HL-60/S4 treated with retinoic acid at 250 ng/mL for 4 days and 3 days (cell line): ENCODE measurements around the gene ABLIM1.

ENCODE experiments used
- in situ Hi-C: fragments of 300-500 bp; cut with MboI; formaldehyde crosslinking; loops from 2 replicates; pipeline ENCODE4 v1.7.0; 2022; ENCODE audit warnings: low sequenced_read_pairs

The ABLIM1 gene

GRCh38 chr10:114499630-114500190 lies 158.4 kb downstream of the ABLIM1 start:
- in situ Hi-C loops, result no loop called here

- in situ Hi-C loops, result no loop called here
These were observed 159.0 kb downstream of the ABLIM1 start for GRCh38 chr10:114499116-114499515.

GRCh38 chr10:114498413-114499111 lies 159.5 kb downstream of the ABLIM1 start:
- in situ Hi-C loops, result no loop called here

- in situ Hi-C loops, result no loop called here
These were observed 162.8 kb downstream of the ABLIM1 start for GRCh38 chr10:114495303-114495702.

GRCh38 chr10:114492351-114493037 lies 165.6 kb downstream of the ABLIM1 start:
- in situ Hi-C loops, result no loop called here

- in situ Hi-C loops, result no loop called here
These were observed 166.1 kb downstream of the ABLIM1 start for GRCh38 chr10:114491933-114492332.

GRCh38 chr10:114491419-114491818 lies 166.7 kb downstream of the ABLIM1 start:
- in situ Hi-C loops, result no loop called here

GRCh38 chr10:114489521-114490310 lies 168.4 kb downstream of the ABLIM1 start:
- in situ Hi-C loops, result no loop called here

GRCh38 chr10:114487815-114488536 lies 170.1 kb downstream of the ABLIM1 start:
- in situ Hi-C loops, result no loop called here

- in situ Hi-C loops, result no loop called here
These were observed 170.9 kb downstream of the ABLIM1 start for GRCh38 chr10:114486938-114487814.

- in situ Hi-C loops, result no loop called here
These were observed 172.2 kb downstream of the ABLIM1 start for GRCh38 chr10:114485696-114486400.

GRCh38 chr10:114483575-114483974 lies 174.5 kb downstream of the ABLIM1 start:
- in situ Hi-C loops, result no loop called here

- in situ Hi-C loops, result no loop called here
These were observed 175.4 kb downstream of the ABLIM1 start for GRCh38 chr10:114482480-114483304.

GRCh38 chr10:114481055-114481454 lies 177.0 kb downstream of the ABLIM1 start:
- in situ Hi-C loops, result no loop called here

GRCh38 chr10:114479836-114480235 lies 178.2 kb downstream of the ABLIM1 start:
- in situ Hi-C loops, result no loop called here

- in situ Hi-C loops, result no loop called here
These were observed 178.8 kb downstream of the ABLIM1 start for GRCh38 chr10:114479307-114479706.

GRCh38 chr10:114478281-114478680 lies 179.8 kb downstream of the ABLIM1 start:
- in situ Hi-C loops, result no loop called here

GRCh38 chr10:114477285-114477684 lies 180.8 kb downstream of the ABLIM1 start:
- in situ Hi-C loops, result no loop called here
